ENCODE results near the gene PPL.

GRCh38 chr16:4979736-4980660 is 43.0 kb upstream of the PPL start:
- no peak for TF ChIP-seq CTCF (IDR thresholded peaks at IDR 0.05; ENCODE audit: low read length)
- TF ChIP-seq EZH2 (IDR thresholded peaks at IDR 0.05; ENCODE audit: borderline replicate concordance, low read length): no peak

Data from OCI-LY1 (cell line).